Inferior parietal cortex (tissue), 1 donor: Measurements from ENCODE around the gene LGR6.

Experiments
- DNase-seq: peaks from one replicate; pipeline ENCODE4 v3.0.0-alpha.2; 2016; ENCODE audit errors: extremely low spot score

Gene LGR6

GRCh38 chr1:202220733-202221132 lies 27.1 kb downstream of the LGR6 start:
- DNase-seq = no peak

GRCh38 chr1:202221911-202222909 lies 28.6 kb downstream of the LGR6 start:
- DNase-seq = no peak

- DNase-seq = no peak
These were observed 29.7 kb downstream of the LGR6 start for GRCh38 chr1:202223121-202223860.

- DNase-seq = no peak
These were observed 30.9 kb downstream of the LGR6 start for GRCh38 chr1:202224453-202224852.

DNA sequence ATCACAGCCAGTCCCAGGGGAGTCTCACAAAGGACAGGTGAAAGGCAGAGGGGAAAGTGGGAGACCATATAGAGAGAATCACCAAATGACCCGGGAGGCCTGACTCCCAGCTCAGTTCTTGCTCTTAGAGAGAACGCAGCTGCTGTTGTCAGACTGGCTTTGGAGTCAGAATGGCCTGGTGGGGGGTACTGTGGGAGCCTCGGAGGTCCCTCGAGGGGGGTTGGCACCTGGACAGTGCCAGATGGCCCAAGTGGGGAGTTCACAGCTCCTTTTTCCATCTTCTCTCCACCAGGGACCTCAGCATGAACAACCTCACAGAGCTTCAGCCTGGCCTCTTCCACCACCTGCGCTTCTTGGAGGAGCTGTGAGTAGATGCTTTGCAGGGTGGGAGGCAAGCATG lies 31.5 kb downstream of the LGR6 start:
- no peak for DNase-seq

DNA sequence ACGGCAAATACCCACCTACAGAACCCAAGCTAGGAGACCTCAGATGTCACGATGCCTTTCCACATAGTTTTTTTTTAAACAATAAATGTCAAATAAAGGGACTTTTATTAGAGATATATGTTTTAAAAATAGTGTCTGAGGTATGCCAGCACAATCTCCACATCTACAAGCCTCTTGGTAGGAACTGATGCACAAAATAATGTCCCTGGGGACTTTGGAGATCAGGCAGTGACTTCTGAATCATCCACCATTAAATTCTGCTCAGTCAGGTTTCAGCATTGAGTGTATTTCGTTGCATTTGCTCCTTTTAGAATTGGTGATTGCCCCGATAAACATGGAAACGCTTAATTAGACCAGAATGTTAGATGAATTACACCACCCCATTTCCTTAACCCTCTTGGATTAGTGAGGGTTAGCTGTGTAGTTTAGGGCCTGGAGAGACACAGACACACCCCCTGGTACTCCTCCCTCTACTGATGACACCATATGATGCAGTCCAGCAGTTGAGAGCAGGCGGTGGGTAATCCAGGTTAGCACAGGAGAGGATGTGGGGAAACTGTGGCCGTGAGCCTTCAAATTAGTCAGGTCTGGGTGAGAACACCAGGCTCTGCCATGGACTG lies 33.6 kb downstream of the LGR6 start:
- DNase-seq = no peak

DNA sequence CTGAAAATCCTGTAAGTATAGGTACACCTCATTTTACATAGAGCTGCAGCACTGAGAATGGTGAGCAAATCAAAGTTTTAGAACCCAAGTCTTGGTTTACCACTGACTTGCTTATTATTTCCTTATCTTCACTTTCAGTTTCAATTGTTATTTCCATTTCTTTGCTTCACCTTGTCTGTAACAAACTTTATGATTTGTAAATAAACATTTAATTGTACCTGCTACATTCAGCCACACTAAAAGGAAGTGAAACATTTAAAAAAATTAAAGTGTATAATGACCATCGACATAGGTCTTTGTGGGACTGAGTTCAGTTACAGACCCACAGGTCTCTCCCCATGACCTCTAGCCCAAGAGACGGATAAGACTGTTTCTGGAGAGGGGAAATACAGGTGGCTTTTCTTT lies 34.4 kb downstream of the LGR6 start:
- no peak for DNase-seq

DNA sequence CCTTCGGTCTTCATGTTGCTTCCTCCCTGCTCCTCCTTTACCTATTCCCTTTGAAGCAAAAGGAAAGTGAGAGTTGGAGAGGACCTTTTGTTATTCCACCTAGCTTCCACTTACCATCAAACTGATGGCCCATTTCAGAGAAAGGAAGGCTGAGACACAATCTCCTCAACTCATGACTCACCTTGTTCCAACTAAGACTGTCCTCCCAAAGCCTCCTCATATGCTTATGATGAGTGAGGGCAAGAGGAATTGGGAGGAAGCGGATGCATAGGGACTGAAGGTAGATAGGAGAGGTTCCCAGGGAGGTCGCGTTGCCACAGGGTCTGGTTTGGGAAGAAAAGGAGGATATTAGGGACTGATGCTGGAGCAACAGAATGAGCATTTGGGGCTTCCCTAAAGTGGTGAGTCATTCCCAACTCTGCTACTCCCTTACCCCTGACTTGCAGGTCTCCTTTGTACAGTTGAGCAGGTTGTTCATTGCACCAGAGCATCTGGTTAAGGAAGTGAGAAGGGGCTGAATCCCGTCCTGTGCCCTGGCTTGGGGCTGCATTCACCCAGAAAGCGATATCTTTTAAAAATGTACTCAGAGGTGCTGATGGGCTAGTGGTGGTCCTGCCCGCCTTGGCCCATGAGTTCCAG lies 35.0 kb downstream of the LGR6 start:
- no peak for DNase-seq

- DNase-seq = no peak
These were observed 35.8 kb downstream of the LGR6 start for GRCh38 chr1:202229376-202229775.

GRCh38 chr1:202230061-202230938 lies 36.7 kb downstream of the LGR6 start:
- DNase-seq = no peak

DNA sequence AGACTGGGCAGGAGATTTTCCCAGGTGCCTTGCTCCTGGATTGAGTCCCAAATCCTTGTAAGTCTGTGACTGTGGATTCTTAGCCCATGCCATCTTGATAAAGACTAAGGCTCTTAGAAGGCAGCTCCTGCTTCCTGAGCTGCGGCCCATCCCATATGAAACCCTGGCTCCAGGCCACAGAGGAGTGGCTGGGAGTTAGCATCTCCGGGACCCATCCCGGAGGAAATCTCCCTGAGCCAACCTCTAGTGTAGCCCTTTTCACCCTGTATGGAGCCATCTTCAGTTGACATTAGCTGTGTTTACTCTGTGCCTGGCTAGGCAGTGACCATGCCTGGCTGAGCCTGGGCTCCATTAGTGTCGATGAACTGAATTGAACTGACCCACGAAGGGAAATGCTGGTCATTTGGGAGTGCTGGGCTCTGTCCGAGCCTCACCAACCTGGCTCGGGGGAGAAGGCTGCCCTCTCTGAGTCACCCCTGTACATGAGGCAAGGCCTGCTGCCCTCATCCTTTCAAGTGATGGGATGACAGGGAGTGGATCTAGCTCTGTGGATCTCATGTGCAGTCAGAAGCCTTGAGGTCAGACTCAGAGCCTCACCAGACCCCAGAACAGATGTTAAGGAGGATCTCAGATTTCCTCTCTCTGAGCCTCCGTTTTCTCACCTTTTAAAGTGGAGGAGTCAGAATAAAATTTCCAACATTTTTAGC lies 37.5 kb downstream of the LGR6 start:
- DNase-seq = no peak

GRCh38 chr1:202233171-202233570 lies 39.6 kb downstream of the LGR6 start:
- DNase-seq = no peak

DNA sequence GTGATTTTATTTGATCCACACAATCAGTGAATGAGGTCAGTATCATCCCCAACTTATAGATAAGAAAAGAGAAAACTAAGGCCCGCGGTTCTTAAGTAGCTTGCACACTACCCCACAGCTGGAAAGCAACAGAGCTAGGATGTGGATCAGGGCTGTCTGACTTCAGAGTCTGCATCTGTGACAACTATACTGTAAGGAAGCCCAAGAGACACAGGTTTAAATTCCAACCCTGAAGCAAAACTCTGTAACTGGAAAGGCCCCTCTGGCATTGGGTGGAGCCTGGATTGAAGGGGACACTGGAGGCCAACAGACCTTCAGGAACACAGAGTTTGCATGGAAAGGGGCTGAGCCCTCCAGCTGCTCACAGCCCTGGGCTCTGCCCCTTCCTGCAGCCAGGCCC lies 40.2 kb downstream of the LGR6 start:
- no peak for DNase-seq

- DNase-seq = no peak
These were observed 40.9 kb downstream of the LGR6 start for GRCh38 chr1:202234331-202235002.

DNA sequence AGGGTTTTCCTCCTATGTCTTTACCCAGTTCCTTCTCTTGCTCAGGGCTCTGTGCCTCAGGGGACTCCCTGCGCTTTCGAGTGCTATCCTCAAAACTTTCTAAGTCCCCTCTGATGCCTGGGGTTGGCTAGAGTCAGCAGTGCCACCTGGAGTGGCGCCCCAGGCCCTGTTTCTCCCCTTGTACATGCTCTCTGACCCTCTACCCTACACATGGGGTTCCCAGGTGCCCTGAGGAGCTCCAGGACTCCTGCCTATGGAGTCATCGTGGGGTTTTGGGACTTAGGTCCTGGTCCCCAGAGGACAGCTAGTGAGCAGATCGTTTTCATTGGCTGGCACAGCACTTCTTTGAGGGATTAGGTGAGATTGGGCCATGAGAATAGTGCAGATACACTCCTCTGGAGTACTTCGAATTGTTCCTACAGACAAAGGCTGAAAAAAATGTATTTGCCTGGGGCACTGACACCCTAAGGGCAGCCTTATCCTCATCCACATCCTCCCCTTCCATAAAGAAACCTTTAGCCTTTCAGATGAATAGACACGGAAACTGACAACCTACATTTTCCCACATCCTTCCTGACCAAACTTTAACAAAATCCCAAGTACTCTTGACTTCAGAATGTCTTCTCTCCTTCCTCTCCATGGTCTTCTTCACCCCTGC lies 41.5 kb downstream of the LGR6 start:
- DNase-seq = no peak

DNA sequence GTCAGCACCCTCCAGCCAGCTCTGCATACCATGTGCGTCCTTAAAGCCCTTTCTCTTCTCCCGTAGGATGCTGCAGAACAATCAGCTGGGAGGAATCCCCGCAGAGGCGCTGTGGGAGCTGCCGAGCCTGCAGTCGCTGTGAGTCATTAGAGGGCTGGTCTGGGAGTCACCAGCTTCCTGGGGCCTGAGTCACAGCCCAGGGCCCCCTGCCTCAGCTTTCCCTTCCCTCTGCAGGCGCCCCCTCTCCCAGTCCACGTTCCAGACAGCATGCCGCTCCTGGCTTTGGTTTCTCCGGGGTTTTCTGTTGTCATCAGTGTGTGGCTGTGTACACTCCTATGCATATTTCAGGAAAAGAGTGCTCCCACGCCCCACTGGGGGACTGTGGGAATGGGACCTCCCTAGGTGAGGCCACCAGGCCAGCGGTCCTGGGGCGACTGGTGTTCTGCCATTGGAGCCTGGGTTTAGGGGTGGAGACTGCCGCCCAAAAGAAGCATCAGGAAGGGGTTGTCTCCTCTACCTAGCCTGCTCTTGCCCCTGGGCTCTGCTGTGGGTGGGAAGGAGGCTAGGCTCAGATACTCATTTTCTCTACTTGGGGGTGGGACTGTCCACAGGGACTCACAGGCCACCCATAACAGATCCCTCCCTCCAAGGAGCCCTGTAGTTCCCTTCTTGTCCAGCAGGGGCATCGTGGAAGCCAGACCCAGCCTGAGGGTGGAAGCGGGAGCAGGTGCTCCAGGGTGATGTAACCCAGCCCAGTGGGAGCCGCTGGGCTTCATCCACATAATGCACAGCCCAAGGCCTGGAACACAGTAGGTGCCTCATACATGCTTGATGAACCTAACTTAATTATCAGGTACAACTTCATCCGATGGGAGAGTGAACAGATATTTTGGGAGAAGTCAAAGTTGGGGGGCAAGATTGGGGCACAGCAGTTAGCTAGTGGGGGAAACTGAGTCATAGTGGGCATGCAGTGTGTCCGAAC lies 42.5 kb downstream of the LGR6 start:
- DNase-seq = peak; percentile 58

- no peak for DNase-seq
These were observed 43.5 kb downstream of the LGR6 start for GRCh38 chr1:202237052-202237451.

GRCh38 chr1:202238914-202239313 lies 45.3 kb downstream of the LGR6 start:
- DNase-seq = no peak
